ENCODE data around the gene GPR25. TPM values are rescaled to one million over a fixed set of nuclear protein-coding genes. Genes with fewer than 3 reads are reported as not detected.

The GPR25 gene
- total RNA-seq, 1 donor from 2014 or later = 0.25 TPM

GRCh38 chr1:200873671-200874397, 1.1 kb downstream of the GPR25 start:
- Mint-ChIP-seq H3K27me3 (ENCODE audit: low read depth) (no peaks in the 10 kb centered on the region), H3K4me3 (no peak overlapping the region), H3K9me3 (no peaks in the 10 kb centered on the region), H3K36me3 (no peaks in the 10 kb centered on the region), H3K4me1 (peaks cover 9% of the 10 kb centered on the region), H3K27ac (no peak overlapping the region)
- TF ChIP-seq CTCF (IDR thresholded peaks at IDR 0.05; ENCODE audit: unreplicated experiment) = no peak
- no peak for DNase-seq (ENCODE audit: low spot score in 2 of 2, unreplicated experiment in 2 of 2)

- no peaks in the 10 kb centered on the region for H3K27me3 Mint-ChIP-seq (ENCODE audit: low read depth)
- no peak overlapping the region for H3K4me3 Mint-ChIP-seq
- H3K27ac Mint-ChIP-seq = no peak overlapping the region
- H3K4me1 Mint-ChIP-seq = peaks cover 9% of the 10 kb centered on the region
- no peak for DNase-seq (ENCODE audit: low spot score in 2 of 2, unreplicated experiment in 2 of 2)
- TF ChIP-seq CTCF (IDR thresholded peaks at IDR 0.05; ENCODE audit: unreplicated experiment) = no peak
- H3K36me3 Mint-ChIP-seq = no peaks in the 10 kb centered on the region
- H3K9me3 Mint-ChIP-seq = no peaks in the 10 kb centered on the region
These were observed 1.9 kb downstream of the GPR25 start for GRCh38 chr1:200874694-200875093.

GRCh38 chr1:200875416-200875815, 2.6 kb downstream of the GPR25 start:
- peaks cover 9% of the 10 kb centered on the region for H3K4me1 Mint-ChIP-seq
- H3K36me3 Mint-ChIP-seq = no peaks in the 10 kb centered on the region
- no peak overlapping the region for H3K27ac Mint-ChIP-seq
- no peaks in the 10 kb centered on the region for H3K9me3 Mint-ChIP-seq
- TF ChIP-seq CTCF (IDR thresholded peaks at IDR 0.05; ENCODE audit: unreplicated experiment) = no peak
- H3K4me3 Mint-ChIP-seq = no peak overlapping the region
- no peaks in the 10 kb centered on the region for H3K27me3 Mint-ChIP-seq (ENCODE audit: low read depth)
- no peak for DNase-seq (ENCODE audit: low spot score in 2 of 2, unreplicated experiment in 2 of 2)

- Mint-ChIP-seq H3K4me1 (peaks cover 9% of the 10 kb centered on the region), H3K36me3 (no peaks in the 10 kb centered on the region), H3K27me3 (ENCODE audit: low read depth) (no peaks in the 10 kb centered on the region), H3K9me3 (no peaks in the 10 kb centered on the region), H3K27ac (no peak overlapping the region), H3K4me3 (no peak overlapping the region)
- TF ChIP-seq CTCF (IDR thresholded peaks at IDR 0.05; ENCODE audit: unreplicated experiment) = no peak
- no peak for DNase-seq (ENCODE audit: low spot score in 2 of 2, unreplicated experiment in 2 of 2)
These were observed 4.2 kb downstream of the GPR25 start for GRCh38 chr1:200877010-200877409.

GRCh38 chr1:200877839-200878551, 5.2 kb downstream of the GPR25 start:
- Mint-ChIP-seq H3K27me3 (ENCODE audit: low read depth) (no peaks in the 10 kb centered on the region), H3K4me1 (peaks cover 9% of the 10 kb centered on the region), H3K36me3 (no peaks in the 10 kb centered on the region), H3K27ac (no peak overlapping the region), H3K9me3 (no peaks in the 10 kb centered on the region), H3K4me3 (no peak overlapping the region)
- no peak for DNase-seq (ENCODE audit: low spot score in 2 of 2, unreplicated experiment in 2 of 2)
- no peak for TF ChIP-seq CTCF (IDR thresholded peaks at IDR 0.05; ENCODE audit: unreplicated experiment)
